Rectal smooth muscle tissue (tissue), 1 donor: ENCODE measurements around the gene IGSF9.

Experiments used
- H3K27ac ChIP-seq: one replicate; pipeline ENCODE4 v1.7.0; 2013; ENCODE audit warnings: low read depth, low read length, inconsistent platforms
- H3K27me3 ChIP-seq: one replicate; pipeline ENCODE4 v1.7.0; 2013; ENCODE audit warnings: low read length; ENCODE audit not compliant: control insufficient read depth, insufficient read depth
- H3K36me3 ChIP-seq: one replicate; pipeline ENCODE4 v1.7.0; 2013; ENCODE audit warnings: low read length; ENCODE audit not compliant: control insufficient read depth, insufficient read depth
- H3K4me1 ChIP-seq: one replicate; pipeline ENCODE4 v1.7.0; 2013; ENCODE audit warnings: low read length; ENCODE audit not compliant: control insufficient read depth, insufficient read depth
- H3K4me3 ChIP-seq: one replicate; pipeline ENCODE4 v1.7.0; 2013; ENCODE audit warnings: low read length
- H3K9ac ChIP-seq: one replicate; pipeline ENCODE4 v1.7.0; 2013; ENCODE audit warnings: low read length

The IGSF9 gene

DNA sequence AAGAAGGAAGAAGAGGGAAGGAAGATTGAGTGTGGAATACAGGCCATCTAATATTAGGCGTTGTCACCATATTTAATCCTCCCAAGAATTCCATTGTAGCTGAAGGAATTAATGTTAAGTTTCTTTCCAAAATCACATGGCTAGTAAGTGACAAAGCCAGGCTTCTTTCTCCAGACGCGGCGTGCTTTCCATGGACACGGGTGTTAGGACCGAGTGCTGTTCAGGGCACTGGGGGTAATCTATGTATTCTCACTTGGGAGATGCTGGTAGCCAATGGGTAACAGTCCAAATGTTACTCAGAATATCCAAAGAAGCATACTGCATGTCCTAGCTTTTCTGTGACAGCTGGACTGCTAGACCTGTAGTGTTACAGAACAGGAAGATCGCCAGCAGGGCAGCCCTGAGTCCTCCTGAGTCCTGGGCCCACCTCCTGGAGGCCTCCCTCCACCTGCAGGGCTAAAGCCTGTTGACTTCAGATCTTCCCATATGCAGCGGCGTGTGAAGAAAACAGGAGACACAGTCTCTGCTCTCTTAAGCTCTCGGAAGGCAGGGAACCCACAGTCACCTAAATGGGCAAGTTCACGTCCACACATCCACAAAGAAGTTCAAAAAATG, 5.3 kb downstream of the IGSF9 start:
- no peaks in the 10 kb centered on the region for H3K27me3 ChIP-seq
- peaks cover under 1% of the 10 kb centered on the region for H3K4me1 ChIP-seq
- no peak overlapping the region for H3K9ac ChIP-seq
- H3K36me3 ChIP-seq = no peaks in the 10 kb centered on the region
- H3K4me3 ChIP-seq = no peak overlapping the region
- H3K27ac ChIP-seq = no peak overlapping the region

DNA sequence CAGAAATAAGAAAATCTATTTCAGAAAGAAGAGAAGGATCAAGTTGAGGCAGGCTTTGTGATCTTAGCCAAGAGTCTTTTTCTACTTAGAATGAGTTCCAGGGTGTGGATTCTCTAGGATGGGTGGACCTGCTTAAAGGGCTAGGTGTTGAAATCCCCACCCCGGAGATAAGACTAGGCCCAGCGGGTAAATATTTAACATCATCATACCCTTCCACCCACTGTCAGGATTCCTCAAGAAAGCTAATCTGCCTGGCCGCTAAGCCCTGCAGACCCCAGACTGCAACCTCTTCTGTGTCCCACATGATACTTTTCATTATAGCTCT, 5.8 kb downstream of the IGSF9 start:
- Histone ChIP-seq H3K4me1 (no peaks in the 10 kb centered on the region), H3K9ac (no peak overlapping the region), H3K27ac (no peak overlapping the region), H3K36me3 (no peaks in the 10 kb centered on the region), H3K27me3 (no peaks in the 10 kb centered on the region), H3K4me3 (no peak overlapping the region)

DNA sequence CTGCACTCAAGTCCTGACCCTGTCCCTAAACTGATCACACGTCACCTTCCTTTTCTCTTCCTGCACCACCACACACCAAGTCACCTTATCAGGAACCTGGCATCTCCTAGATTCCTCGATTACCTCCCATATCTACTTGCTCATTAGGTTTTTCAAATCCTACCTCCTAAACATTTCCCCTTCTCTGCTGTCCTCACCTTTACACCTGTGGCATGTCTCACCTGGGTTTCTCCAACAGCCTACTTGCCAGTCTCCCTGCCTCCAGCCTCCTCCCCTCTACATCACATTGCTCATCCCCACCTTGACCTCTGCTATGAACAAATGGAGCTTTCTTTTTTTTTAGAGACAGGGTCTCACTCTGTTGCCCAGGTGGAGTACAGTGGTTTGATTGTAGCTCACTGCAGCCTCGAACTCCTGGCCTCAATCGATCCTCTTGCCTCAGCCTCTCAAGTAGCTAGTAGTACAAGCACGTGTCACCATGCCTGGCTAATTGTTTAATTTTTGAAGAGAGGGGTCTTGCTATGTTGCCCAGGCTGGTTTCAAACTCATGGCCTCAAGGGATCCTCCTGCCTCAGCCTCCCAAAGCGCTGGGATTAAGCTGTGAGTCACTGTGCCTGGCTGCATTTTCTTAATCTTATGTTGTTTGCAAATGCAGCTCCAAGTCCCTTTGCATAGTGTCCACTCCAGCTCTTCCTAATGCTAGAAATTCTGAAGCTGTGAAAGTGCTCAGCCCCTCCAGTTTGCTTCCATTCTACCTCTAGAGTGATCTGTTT, 6.3 kb downstream of the IGSF9 start:
- Histone ChIP-seq H3K27ac (no peak overlapping the region), H3K36me3 (no peaks in the 10 kb centered on the region), H3K27me3 (no peaks in the 10 kb centered on the region), H3K4me1 (no peaks in the 10 kb centered on the region), H3K9ac (no peak overlapping the region), H3K4me3 (no peak overlapping the region)

DNA sequence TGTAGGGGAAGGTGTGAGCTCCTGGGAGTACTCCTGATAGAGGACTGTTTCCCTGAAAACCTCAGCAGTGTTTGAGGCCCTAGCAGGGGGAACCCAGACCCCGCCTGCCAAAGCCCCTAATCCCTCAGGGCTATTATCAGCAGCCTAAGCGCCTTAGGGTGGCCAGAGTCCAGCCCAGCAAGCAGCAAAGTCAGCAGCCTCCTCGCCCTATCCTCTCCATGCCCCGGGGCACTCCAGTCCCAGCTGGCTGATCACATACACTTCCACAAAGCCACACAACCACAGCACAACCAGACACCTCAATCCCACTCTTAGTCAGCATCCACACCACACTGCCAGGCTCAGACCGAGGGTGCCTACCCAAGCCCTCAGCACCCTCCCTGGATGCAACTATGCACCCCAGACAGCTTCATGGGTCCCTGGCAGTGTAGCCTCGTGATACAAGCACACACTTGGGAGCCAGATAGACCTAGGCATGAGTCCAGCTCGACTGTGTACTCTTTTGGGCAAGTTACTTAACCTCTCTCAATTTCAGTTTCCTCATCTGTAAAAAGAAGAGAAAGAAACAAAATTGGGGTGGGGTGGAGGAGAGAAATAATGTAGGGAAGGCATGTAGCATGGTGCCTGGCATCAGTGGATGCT, 7.1 kb downstream of the IGSF9 start:
- Histone ChIP-seq H3K4me1 (no peaks in the 10 kb centered on the region), H3K4me3 (no peak overlapping the region), H3K27me3 (no peaks in the 10 kb centered on the region), H3K36me3 (no peaks in the 10 kb centered on the region), H3K9ac (no peak overlapping the region), H3K27ac (no peak overlapping the region)

DNA sequence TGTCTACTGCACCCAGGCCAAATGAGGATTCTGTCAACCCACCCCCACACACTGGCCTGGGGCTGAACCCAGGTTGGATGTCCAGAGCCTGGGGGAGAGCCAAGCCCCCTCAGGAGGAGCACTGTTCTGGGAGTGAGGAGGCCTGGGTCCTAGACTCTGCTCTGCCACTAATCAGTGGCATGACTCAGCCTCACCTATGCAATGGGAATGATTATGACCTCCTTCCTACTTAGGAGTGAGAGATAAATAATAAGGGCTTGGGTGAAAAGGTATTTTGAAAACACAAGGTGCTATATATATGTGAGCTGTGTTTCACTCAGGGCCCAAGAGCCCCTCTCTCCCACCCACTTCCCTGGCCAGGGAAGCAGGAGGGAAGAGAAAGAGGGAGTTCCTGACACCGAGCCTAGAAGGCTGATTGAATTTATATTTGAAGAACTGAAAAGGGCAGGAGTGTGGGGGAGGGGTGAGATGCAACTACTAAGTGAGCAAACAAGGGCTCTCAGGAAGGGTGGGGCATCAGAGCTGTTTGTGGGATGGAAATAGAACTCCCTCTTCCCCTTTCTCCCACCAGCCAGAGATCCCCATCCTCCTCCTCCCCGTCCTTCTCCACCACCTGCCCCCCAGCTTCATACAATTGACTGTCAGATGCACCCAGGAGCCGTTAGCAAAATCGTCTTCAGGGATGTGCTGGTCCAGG, 8.2 kb downstream of the IGSF9 start:
- H3K9ac ChIP-seq = no peak overlapping the region

DNA sequence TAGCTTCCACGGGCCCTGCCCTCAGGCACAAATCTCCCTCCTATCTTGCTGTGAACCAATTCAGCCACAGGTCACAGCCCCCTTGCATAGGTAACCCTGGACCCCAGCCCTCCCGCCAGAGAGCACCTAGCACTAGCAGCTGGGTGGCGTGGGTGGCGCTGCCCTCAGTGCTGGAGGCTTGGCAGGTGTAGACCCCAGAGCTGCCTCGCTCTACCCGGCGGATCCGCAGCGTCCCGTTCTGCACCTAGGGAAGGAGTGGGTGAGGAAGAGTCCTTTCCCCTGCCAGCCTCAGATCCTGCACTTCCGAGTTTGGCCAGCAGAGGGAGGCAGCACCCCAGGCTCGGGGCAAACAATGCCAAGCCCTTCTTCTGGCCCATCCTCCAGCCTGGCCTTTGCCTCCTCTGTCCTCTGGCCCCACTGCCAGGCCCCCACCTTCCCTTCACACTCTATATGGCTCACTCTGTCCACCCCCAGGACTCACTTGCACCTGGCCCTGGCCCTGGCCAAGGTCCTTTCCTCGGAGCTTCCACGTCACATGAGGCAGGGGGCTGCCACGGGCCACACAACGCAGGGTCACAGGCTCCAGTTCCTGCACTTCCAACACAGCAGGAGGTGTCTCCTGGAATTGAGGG, 9.0 kb downstream of the IGSF9 start:
- H3K36me3 ChIP-seq = no peaks in the 10 kb centered on the region
- no peak overlapping the region for H3K4me3 ChIP-seq
- H3K27me3 ChIP-seq = no peaks in the 10 kb centered on the region
- no peaks in the 10 kb centered on the region for H3K4me1 ChIP-seq
- H3K9ac ChIP-seq = no peak overlapping the region
- no peak overlapping the region for H3K27ac ChIP-seq

More for the DNA sequence above, 8.2 kb downstream of the IGSF9 start:
- no peaks in the 10 kb centered on the region for H3K36me3 ChIP-seq
- H3K27ac ChIP-seq = no peak overlapping the region
- H3K4me3 ChIP-seq = no peak overlapping the region
- H3K27me3 ChIP-seq = no peaks in the 10 kb centered on the region
- H3K4me1 ChIP-seq = no peaks in the 10 kb centered on the region

DNA sequence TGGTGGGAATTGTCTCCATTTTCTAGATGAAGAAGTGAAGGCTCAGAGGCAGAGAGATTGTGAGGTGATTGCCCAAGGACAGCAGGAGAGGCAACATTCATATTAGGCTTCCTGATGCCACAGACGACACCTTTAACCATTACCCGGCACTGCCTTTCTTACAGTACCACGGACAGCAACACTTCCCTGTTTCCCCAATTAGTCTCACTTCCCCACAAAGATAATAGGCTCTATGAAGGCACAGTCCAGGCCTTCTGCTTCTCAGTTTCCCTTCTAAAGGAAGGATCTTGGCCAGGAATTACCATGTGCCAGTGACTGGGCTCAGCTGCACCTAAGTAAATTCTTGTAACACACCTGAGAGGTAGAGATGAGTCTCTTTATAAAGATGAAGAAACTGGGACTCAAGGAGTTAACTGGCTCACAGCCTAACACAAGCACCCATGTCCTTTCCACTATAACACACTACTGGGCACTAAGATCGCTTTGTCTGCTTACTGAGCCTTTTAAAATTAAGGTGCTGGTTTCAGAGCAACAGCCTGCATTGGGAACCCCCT, 9.6 kb downstream of the IGSF9 start:
- Histone ChIP-seq H3K27me3 (no peaks in the 10 kb centered on the region), H3K27ac (no peak overlapping the region), H3K36me3 (no peaks in the 10 kb centered on the region), H3K4me3 (no peak overlapping the region), H3K4me1 (no peaks in the 10 kb centered on the region), H3K9ac (no peak overlapping the region)

DNA sequence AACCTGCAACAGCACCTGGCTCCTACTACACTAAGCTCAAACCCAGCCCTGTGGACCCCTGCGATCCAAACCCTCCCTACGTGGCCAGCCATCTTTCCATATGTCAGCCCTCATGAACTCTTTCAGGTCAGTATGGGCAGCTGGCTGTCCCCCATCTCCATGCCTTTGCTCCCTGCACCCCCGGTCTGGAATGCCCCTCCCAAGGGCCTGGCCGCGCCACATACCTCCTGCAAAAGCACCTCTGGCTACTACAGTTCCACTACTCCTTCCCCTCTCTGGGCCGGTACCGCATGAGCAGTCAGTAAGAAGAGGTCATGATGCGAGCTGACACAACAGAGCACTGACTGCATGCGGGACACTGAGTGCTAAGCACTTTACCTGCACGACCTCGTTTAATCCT, 10.1 kb downstream of the IGSF9 start:
- Histone ChIP-seq H3K4me3 (no peak overlapping the region), H3K27ac (no peak overlapping the region), H3K36me3 (no peaks in the 10 kb centered on the region), H3K4me1 (no peaks in the 10 kb centered on the region), H3K9ac (no peak overlapping the region), H3K27me3 (no peaks in the 10 kb centered on the region)

DNA sequence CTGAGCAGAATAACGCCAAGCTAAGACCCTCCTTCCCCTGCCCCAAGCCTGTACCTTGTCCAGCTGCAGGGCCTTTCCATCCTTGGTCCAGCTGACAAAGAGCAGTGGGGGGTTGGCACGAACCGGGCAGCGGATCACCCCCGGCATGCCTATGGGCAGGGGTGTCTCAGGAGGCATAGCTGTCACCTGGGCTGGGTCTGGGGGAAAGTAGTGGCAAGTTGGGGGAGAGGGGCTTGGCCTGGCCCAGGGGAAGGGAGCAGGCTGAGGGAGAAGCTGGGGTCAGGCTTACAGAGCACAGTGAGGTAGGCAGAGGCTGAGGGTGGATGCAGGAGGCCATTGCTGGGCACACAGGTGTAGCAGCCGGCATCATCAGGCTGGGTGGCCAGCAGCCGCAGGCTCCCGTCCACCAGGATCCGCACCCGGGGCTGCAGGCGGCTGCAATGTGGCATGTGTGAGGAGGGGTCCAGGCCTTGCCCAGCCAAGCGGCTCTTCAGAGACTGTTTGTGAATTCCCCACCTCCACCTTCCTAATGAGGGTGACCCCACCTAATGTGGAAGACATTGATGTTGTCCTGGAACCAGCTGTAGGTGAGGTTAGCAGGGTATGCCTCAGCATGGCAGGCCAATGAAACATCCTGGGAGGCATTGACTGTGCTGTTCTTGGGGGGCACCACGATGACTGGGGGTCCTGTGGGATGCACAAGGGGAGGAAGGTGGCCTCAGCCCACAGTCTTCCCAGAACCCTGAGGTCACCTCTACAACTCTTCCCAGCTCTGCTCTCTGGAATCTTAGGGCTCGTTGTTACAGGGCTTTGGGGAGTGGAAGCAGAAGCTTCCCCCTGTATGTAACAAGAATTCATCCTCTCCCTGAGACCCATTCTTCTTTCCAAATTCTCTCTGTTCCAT, 11.0 kb downstream of the IGSF9 start:
- Histone ChIP-seq H3K9ac (no peak overlapping the region), H3K27ac (no peak overlapping the region), H3K4me1 (no peaks in the 10 kb centered on the region), H3K36me3 (no peaks in the 10 kb centered on the region), H3K4me3 (no peak overlapping the region), H3K27me3 (no peaks in the 10 kb centered on the region)

DNA sequence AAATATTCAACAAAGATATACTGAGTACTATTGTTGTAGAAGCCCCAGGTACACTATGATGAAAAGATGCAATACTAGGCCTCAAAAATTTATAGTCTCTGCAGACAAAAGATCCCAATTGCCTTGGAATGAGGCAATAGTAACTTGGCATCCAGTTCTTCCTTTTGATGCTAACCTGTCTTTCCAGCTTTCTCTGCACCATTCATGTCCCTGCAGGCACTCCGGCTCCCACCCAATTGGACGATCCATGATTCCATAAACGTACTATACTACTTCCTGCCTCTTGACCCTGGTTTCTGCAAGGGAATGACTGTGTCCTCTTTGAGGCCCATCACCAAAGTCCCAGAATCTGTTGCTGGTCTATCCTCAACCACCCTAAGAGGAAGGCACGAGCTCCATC, 12.1 kb downstream of the IGSF9 start:
- Histone ChIP-seq H3K4me3 (no peak overlapping the region), H3K36me3 (no peaks in the 10 kb centered on the region), H3K27me3 (no peaks in the 10 kb centered on the region), H3K27ac (no peak overlapping the region), H3K9ac (no peak overlapping the region), H3K4me1 (no peaks in the 10 kb centered on the region)
